Astrocyte (in vitro differentiated cells and primary cell): ENCODE data around the gene ABHD10. TPM values are rescaled to one million over a fixed set of nuclear protein-coding genes. Genes with fewer than 3 reads are reported as not detected.

Experiments used
- DNase-seq: peaks from one replicate; pipeline ENCODE4 v3.0.0-alpha.2; 2010; ENCODE audit warnings: low read depth
- FAIRE-seq: peaks from 2 replicates; lab custom pipeline; 2011; peaks lifted over from hg19 to GRCh38; lab: Jason Lieb, UNC
- H2AFZ ChIP-seq: 2 replicates; pipeline ENCODE4 v1.6.0; 2012; ENCODE audit warnings: low read depth, low read length, inconsistent platforms
- H3K27ac ChIP-seq: 2 replicates; pipeline ENCODE4 v1.5.1; 2011; ENCODE audit warnings: low read depth, low read length, inconsistent platforms
- H3K27me3 ChIP-seq: 2 replicates; pipeline ENCODE4 v1.6.0; 2011; ENCODE audit warnings: low read length, inconsistent platforms; ENCODE audit not compliant: insufficient read depth
- H3K36me3 ChIP-seq: 2 replicates; pipeline ENCODE4 v1.5.1; 2011; ENCODE audit warnings: low read length, inconsistent platforms; ENCODE audit not compliant: insufficient read depth
- H3K4me1 ChIP-seq: 2 replicates; pipeline ENCODE4 v1.5.1; 2011; ENCODE audit warnings: low read length, inconsistent platforms; ENCODE audit not compliant: insufficient read depth
- H3K4me2 ChIP-seq: 2 replicates; pipeline ENCODE4 v1.6.0; 2012; ENCODE audit warnings: low read length, inconsistent platforms
- H3K4me3 ChIP-seq: 2 replicates; pipeline ENCODE4 v1.5.1; 2011; ENCODE audit warnings: low read depth, mild to moderate bottlenecking, low read length, inconsistent platforms; ENCODE audit not compliant: insufficient read depth
- H3K79me2 ChIP-seq: 2 replicates; pipeline ENCODE4 v1.6.0; 2012; ENCODE audit warnings: mild to moderate bottlenecking, low read length, inconsistent platforms; ENCODE audit not compliant: insufficient read depth
- H3K9ac ChIP-seq: 2 replicates; pipeline ENCODE4 v1.6.0; 2012; ENCODE audit warnings: mild to moderate bottlenecking, low read length, inconsistent platforms
- H3K9me3 ChIP-seq: 2 replicates; pipeline ENCODE4 v1.5.1; 2012; ENCODE audit warnings: low read depth, mild to moderate bottlenecking, low read length, inconsistent platforms; ENCODE audit not compliant: insufficient read depth
- H4K20me1 ChIP-seq: 2 replicates; pipeline ENCODE4 v1.6.0; 2012; ENCODE audit warnings: low read length, inconsistent platforms; ENCODE audit not compliant: insufficient read depth
- H3K27ac Mint-ChIP-seq: one replicate; pipeline ENCODE4 v1.8.0; 2021; ENCODE audit warnings: mild to moderate bottlenecking, mixed read lengths; ENCODE audit not compliant: unreplicated experiment
- H3K27me3 Mint-ChIP-seq: one replicate; pipeline ENCODE4 v1.8.0; 2021; ENCODE audit warnings: low read depth, mixed read lengths; ENCODE audit not compliant: unreplicated experiment
- H3K36me3 Mint-ChIP-seq: one replicate; pipeline ENCODE4 v1.8.0; 2021; ENCODE audit warnings: low read depth, mixed read lengths; ENCODE audit not compliant: unreplicated experiment
- H3K4me1 Mint-ChIP-seq: one replicate; pipeline ENCODE4 v1.8.0; 2021; ENCODE audit warnings: low read depth, mixed read lengths; ENCODE audit not compliant: unreplicated experiment
- H3K4me3 Mint-ChIP-seq: one replicate; pipeline ENCODE4 v1.8.0; 2021; ENCODE audit warnings: mild to moderate bottlenecking, moderate library complexity, mixed read lengths; ENCODE audit not compliant: unreplicated experiment
- H3K9me3 Mint-ChIP-seq: one replicate; pipeline ENCODE4 v1.8.0; 2021; ENCODE audit warnings: mild to moderate bottlenecking, mixed read lengths; ENCODE audit not compliant: unreplicated experiment
- CTCF ChIP-seq: IDR thresholded peaks from 2 replicates; pipeline ENCODE4 v1.5.1; 2011; ENCODE audit warnings: low read depth, mild to moderate bottlenecking, inconsistent platforms, low read length, moderate library complexity; ENCODE audit not compliant: insufficient read depth
- EZH2 ChIP-seq: IDR thresholded peaks from 2 replicates; pipeline ENCODE4 v1.6.1; 2012; ENCODE audit warnings: mild to moderate bottlenecking, low read length, inconsistent platforms; ENCODE audit not compliant: insufficient read depth
- total RNA-seq: library from RNA; stranded (reverse); gene quantifications from 2 replicates; pipeline ENCODE4 v1.2.1, GENCODE V29; 2021

Gene ABHD10
- total RNA-seq, 1 donor from 2014 or later, result 26.6 TPM

GRCh38 chr3:111951032-111951431 lies 27.8 kb upstream of the ABHD10 start:
- FAIRE-seq (no peak), DNase-seq (no peak)
- peaks cover 3% of the 10 kb centered on the region for H3K4me1 ChIP-seq
- Mint-ChIP-seq H3K9me3 (no peaks in the 10 kb centered on the region), H3K27me3 (no peaks in the 10 kb centered on the region), H3K4me3 (no peak overlapping the region), H3K4me1 (peaks cover 7% of the 10 kb centered on the region), H3K27ac (no peak overlapping the region), H3K36me3 (peaks cover 25% of the 10 kb centered on the region)
- H3K4me3 ChIP-seq, result no peak overlapping the region
- no peaks in the 10 kb centered on the region for H3K27me3 ChIP-seq
- no peaks in the 10 kb centered on the region for H4K20me1 ChIP-seq
- H3K9me3 ChIP-seq, result no peaks in the 10 kb centered on the region
- H2AFZ ChIP-seq, result no peak overlapping the region
- H3K9ac ChIP-seq, result no peak overlapping the region
- TF ChIP-seq CTCF, result no peak
- TF ChIP-seq EZH2, result no peak
- H3K36me3 ChIP-seq, result peaks cover 46% of the 10 kb centered on the region
- no peak overlapping the region for H3K27ac ChIP-seq
- H3K79me2 ChIP-seq, result peaks cover 2% of the 10 kb centered on the region
- H3K4me2 ChIP-seq, result no peak overlapping the region

GRCh38 chr3:111952086-111952485 lies 26.7 kb upstream of the ABHD10 start:
- no peak overlapping the region for H2AFZ ChIP-seq
- DNase-seq, result no peak
- no peaks in the 10 kb centered on the region for H3K4me1 ChIP-seq
- TF ChIP-seq EZH2, result no peak
- no peak for TF ChIP-seq CTCF
- H3K79me2 ChIP-seq, result peaks cover 2% of the 10 kb centered on the region
- H3K4me3 ChIP-seq, result no peak overlapping the region
- Mint-ChIP-seq H3K27me3 (no peaks in the 10 kb centered on the region), H3K27ac (no peak overlapping the region), H3K4me1 (peaks cover 9% of the 10 kb centered on the region), H3K4me3 (no peak overlapping the region), H3K36me3 (peaks cover 21% of the 10 kb centered on the region), H3K9me3 (no peaks in the 10 kb centered on the region)
- no peak for FAIRE-seq
- H3K4me2 ChIP-seq, result no peak overlapping the region
- no peaks in the 10 kb centered on the region for H3K9me3 ChIP-seq
- no peaks in the 10 kb centered on the region for H3K27me3 ChIP-seq
- H3K9ac ChIP-seq, result no peak overlapping the region
- H4K20me1 ChIP-seq, result no peaks in the 10 kb centered on the region
- no peak overlapping the region for H3K27ac ChIP-seq
- peaks cover 42% of the 10 kb centered on the region for H3K36me3 ChIP-seq

GRCh38 chr3:111952866-111953450 lies 25.9 kb upstream of the ABHD10 start:
- FAIRE-seq (no peak), DNase-seq (no peak)
- H4K20me1 ChIP-seq, result no peaks in the 10 kb centered on the region
- no peak overlapping the region for H3K9ac ChIP-seq
- H3K79me2 ChIP-seq, result peaks cover 2% of the 10 kb centered on the region
- Mint-ChIP-seq H3K27me3 (no peaks in the 10 kb centered on the region), H3K4me1 (peaks cover 13% of the 10 kb centered on the region), H3K4me3 (no peak overlapping the region), H3K27ac (no peak overlapping the region), H3K36me3 (peaks cover 17% of the 10 kb centered on the region), H3K9me3 (no peaks in the 10 kb centered on the region)
- peaks cover 39% of the 10 kb centered on the region for H3K36me3 ChIP-seq
- H3K4me3 ChIP-seq, result no peak overlapping the region
- H3K27me3 ChIP-seq, result no peaks in the 10 kb centered on the region
- H3K4me2 ChIP-seq, result no peak overlapping the region
- no peak overlapping the region for H2AFZ ChIP-seq
- TF ChIP-seq CTCF (no peak), EZH2 (no peak)
- H3K9me3 ChIP-seq, result no peaks in the 10 kb centered on the region
- H3K4me1 ChIP-seq, result no peaks in the 10 kb centered on the region
- no peak overlapping the region for H3K27ac ChIP-seq
